H9 (cell line): ENCODE measurements around the gene CCIN. TPM values are rescaled to one million over a fixed set of nuclear protein-coding genes. Genes with fewer than 3 reads are reported as not detected.

Source experiments
- DNase-seq: peaks from one replicate; pipeline ENCODE4 v3.0.0-alpha.2; 2017
- H2AFZ ChIP-seq: one replicate; pipeline ENCODE4 v1.6.1; 2013; ENCODE audit warnings: mild to moderate bottlenecking, low read length, control low read depth, moderate library complexity
- H2AK5ac ChIP-seq: 2 replicates; pipeline ENCODE4 v1.6.1; 2013; ENCODE audit warnings: low read length, control low read depth, mixed read lengths; ENCODE audit not compliant: insufficient read length
- H2BK120ac ChIP-seq: one replicate; pipeline ENCODE4 v1.6.1; 2013; ENCODE audit warnings: low read depth, mild to moderate bottlenecking, low read length, control low read depth, inconsistent platforms; ENCODE audit not compliant: poor library complexity, severe bottlenecking
- H2BK12ac ChIP-seq: 2 replicates; pipeline ENCODE4 v1.6.1; 2013; ENCODE audit warnings: low read length, control low read depth, mixed read lengths, low read depth; ENCODE audit not compliant: insufficient read length
- H2BK15ac ChIP-seq: 2 replicates; pipeline ENCODE4 v1.6.1; 2013; ENCODE audit warnings: low read depth, low read length, control low read depth
- H2BK20ac ChIP-seq: one replicate; pipeline ENCODE4 v1.6.1; 2013; ENCODE audit warnings: low read depth, mild to moderate bottlenecking, low read length, control low read depth, inconsistent platforms; ENCODE audit not compliant: poor library complexity, severe bottlenecking
- H2BK5ac ChIP-seq: 2 replicates; pipeline ENCODE4 v1.6.1; 2013; ENCODE audit warnings: low read length, control low read depth, mixed read lengths; ENCODE audit not compliant: insufficient read length
- H3K14ac ChIP-seq: 2 replicates; pipeline ENCODE4 v1.6.1; 2013; ENCODE audit warnings: low read length, control low read depth; ENCODE audit not compliant: insufficient read depth
- H3K18ac ChIP-seq: 2 replicates; pipeline ENCODE4 v1.6.1; 2013; ENCODE audit warnings: low read depth, mild to moderate bottlenecking, mixed read lengths, low read length, control low read depth; ENCODE audit not compliant: insufficient read length
- H3K23ac ChIP-seq: 2 replicates; pipeline ENCODE4 v1.6.1; 2013; ENCODE audit warnings: low read length, control low read depth, mixed read lengths, low read depth; ENCODE audit not compliant: insufficient read length
- H3K23me2 ChIP-seq: 2 replicates; pipeline ENCODE4 v1.6.1; 2013; ENCODE audit warnings: low read depth, mild to moderate bottlenecking, mixed read lengths, low read length, control low read depth; ENCODE audit not compliant: insufficient read length, poor library complexity, severe bottlenecking
- H3K27ac ChIP-seq: 2 replicates; pipeline ENCODE4 v1.5.1; 2013; ENCODE audit warnings: low read length, control low read depth, mixed read lengths, low read depth; ENCODE audit not compliant: insufficient read length
- H3K27me3 ChIP-seq: 2 replicates; pipeline ENCODE4 v1.6.1; 2013; ENCODE audit warnings: low read length, control low read depth, inconsistent platforms; ENCODE audit not compliant: insufficient read depth
- H3K4ac ChIP-seq: 2 replicates; pipeline ENCODE4 v1.6.1; 2013; ENCODE audit warnings: low read depth, mild to moderate bottlenecking, control low read depth, inconsistent platforms, low read length, moderate library complexity
- H3K4me1 ChIP-seq: 2 replicates; pipeline ENCODE4 v1.6.1; 2013; ENCODE audit warnings: low read length, control low read depth, inconsistent platforms; ENCODE audit not compliant: insufficient read depth
- H3K4me2 ChIP-seq: 2 replicates; pipeline ENCODE4 v1.6.1; 2013; ENCODE audit warnings: low read length, control low read depth, mixed read lengths; ENCODE audit not compliant: insufficient read length, insufficient read depth
- H3K56ac ChIP-seq: 2 replicates; pipeline ENCODE4 v1.6.1; 2013; ENCODE audit warnings: low read depth, mild to moderate bottlenecking, mixed read lengths, low read length, control low read depth; ENCODE audit not compliant: insufficient read length
- H3K79me1 ChIP-seq: 2 replicates; pipeline ENCODE4 v1.6.1; 2013; ENCODE audit warnings: low read depth, mild to moderate bottlenecking, moderate library complexity, low read length, control low read depth, inconsistent platforms; ENCODE audit not compliant: insufficient read depth, poor library complexity, severe bottlenecking
- H3K79me2 ChIP-seq: 2 replicates; pipeline ENCODE4 v1.6.1; 2013; ENCODE audit warnings: low read length, control low read depth, inconsistent platforms; ENCODE audit not compliant: insufficient read depth
- H3K9ac ChIP-seq: 2 replicates; pipeline ENCODE4 v1.6.1; 2013; ENCODE audit warnings: low read length, control low read depth, mixed read lengths; ENCODE audit not compliant: insufficient read length; ENCODE audit errors: extremely low read depth
- H3K9me3 ChIP-seq: one replicate; pipeline ENCODE4 v1.6.1; 2013; ENCODE audit warnings: low read depth, low read length, inconsistent platforms; ENCODE audit not compliant: control insufficient read depth
- H3T11ph ChIP-seq: one replicate; pipeline ENCODE4 v1.6.1; 2013; ENCODE audit warnings: mild to moderate bottlenecking, low read length, control low read depth, inconsistent platforms
- H4K20me1 ChIP-seq: one replicate; pipeline ENCODE4 v1.6.1; 2013; ENCODE audit not compliant: control insufficient read depth, insufficient read length, insufficient read depth
- H4K5ac ChIP-seq: 2 replicates; pipeline ENCODE4 v1.6.1; 2013; ENCODE audit warnings: low read depth, mild to moderate bottlenecking, mixed read lengths, low read length, control low read depth; ENCODE audit not compliant: insufficient read length
- H4K8ac ChIP-seq: replicated peaks from 2 replicates; pipeline ENCODE4 v1.6.1; 2013; ENCODE audit warnings: low read length, control low read depth, mixed read lengths, low read depth; ENCODE audit not compliant: insufficient read length
- H4K91ac ChIP-seq: 2 replicates; pipeline ENCODE4 v1.6.1; 2013; ENCODE audit warnings: low read depth, mild to moderate bottlenecking, moderate library complexity, mixed read lengths, low read length, control low read depth; ENCODE audit not compliant: insufficient read length
- H3K27ac Mint-ChIP-seq, 3 experiments: 2 replicates in 2 of 3; 3 replicates in 1 of 3; pipeline ENCODE4 v1.8.0; 2020 to 2021; ENCODE audit warnings: mixed read lengths in 3 of 3, mild to moderate bottlenecking in 1 of 3, moderate library complexity in 1 of 3
- H3K27me3 Mint-ChIP-seq: 2 replicates; pipeline ENCODE4 v1.8.0; 2021; ENCODE audit warnings: low read depth, mild to moderate bottlenecking, moderate library complexity, mixed read lengths
- H3K36me3 Mint-ChIP-seq, 3 experiments: 2 replicates in 2 of 3; 3 replicates in 1 of 3; pipeline ENCODE4 v1.8.0; 2020 to 2021; ENCODE audit warnings: low read depth in 3 of 3, mixed read lengths in 3 of 3; ENCODE audit not compliant: insufficient read depth in 1 of 3
- H3K4me1 Mint-ChIP-seq, 2 experiments: 2 replicates each; pipeline ENCODE4 v1.8.0; 2020; ENCODE audit warnings: mixed read lengths in 2 of 2
- H3K4me3 Mint-ChIP-seq, 2 experiments: 2 replicates in 1 of 2; 3 replicates in 1 of 2; pipeline ENCODE4 v1.8.0; 2020 to 2021; ENCODE audit warnings: mild to moderate bottlenecking in 2 of 2, mixed read lengths in 2 of 2, moderate library complexity in 1 of 2
- H3K9me3 Mint-ChIP-seq, 2 experiments: 2 replicates in 1 of 2; 3 replicates in 1 of 2; pipeline ENCODE4 v1.8.0; 2020; ENCODE audit warnings: mild to moderate bottlenecking in 2 of 2, mixed read lengths in 2 of 2, moderate library complexity in 1 of 2
- WGBS: extraction: QIAGEN DNeasy Blood & Tissue Kit; methylation state at CpG from one replicate; pipeline ENCODE4 v1.1.7; 2013; ENCODE audit warnings: missing lambda C conversion rate, low lambda C conversion rate, mixed read lengths; ENCODE audit not compliant: insufficient read length; ENCODE audit errors: extremely low coverage; 5-methylcytosine and 5-hydroxymethylcytosine counted together
- total RNA-seq: library from RNA; stranded (reverse); gene quantifications from 2 replicates; pipeline ENCODE4 v1.2.1, GENCODE V29; 2021
- TF ChIP-seq, protein P1 (sequence below): fragments of 200-600 bp; sonication (generic); conservative IDR thresholded peaks from 3 replicates; pipeline ENCODE4 v1.8.0; 2021; ENCODE audit warnings: antibody characterized with exemption, mild to moderate bottlenecking

The CCIN gene
- total RNA-seq, 1 experiment from 2014 or later: not detected

DNA sequence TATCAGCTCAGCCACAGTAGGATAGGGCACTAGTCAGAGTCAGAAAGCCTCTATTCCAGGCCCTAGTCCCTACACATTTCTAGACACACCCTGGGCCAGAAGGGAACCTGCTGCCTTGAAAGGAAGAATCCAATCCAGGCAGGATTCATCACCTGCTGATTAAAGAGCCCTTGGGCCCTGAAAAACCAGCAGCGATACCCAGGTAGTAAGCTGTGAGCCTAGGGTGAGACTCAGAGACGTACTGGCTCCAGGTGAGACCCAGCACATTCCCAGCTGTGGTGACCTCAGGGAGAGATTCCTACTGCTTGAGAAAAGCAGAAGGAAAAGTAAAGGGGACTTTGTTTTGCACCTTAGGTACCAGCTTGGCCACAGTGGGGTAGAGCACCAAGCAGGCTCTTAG, 4.7 kb downstream of the CCIN start:
- no peak for DNase-seq
- Histone ChIP-seq H3K27me3 (no peaks in the 10 kb centered on the region), H4K20me1 (no peaks in the 10 kb centered on the region), H2BK20ac (no peak overlapping the region), H2BK120ac (no peak overlapping the region), H2AFZ (no peak overlapping the region), H4K91ac (no peak overlapping the region), H3K14ac (no peak overlapping the region), H3K4me2 (no peak overlapping the region), H2AK5ac (no peak overlapping the region), H2BK12ac (no peak overlapping the region), H2BK15ac (no peak overlapping the region), H3K9me3 (no peaks in the 10 kb centered on the region), H3K79me2 (no peaks in the 10 kb centered on the region), H3K27ac (no peak overlapping the region), H4K5ac (no peak overlapping the region), H3K23me2 (no peaks in the 10 kb centered on the region), H3K4ac (no peak overlapping the region), H3K4me1 (no peaks in the 10 kb centered on the region), H3K18ac (no peak overlapping the region), H3K23ac (no peak overlapping the region), H2BK5ac (no peak overlapping the region), H4K8ac (no peak overlapping the region), H3K79me1 (no peaks in the 10 kb centered on the region), H3K56ac (no peak overlapping the region), H3T11ph (no peak overlapping the region), H3K9ac (no peak overlapping the region)
- H3K4me1 Mint-ChIP-seq: peaks cover 4 to 5% of the 10 kb centered on the region in 2 experiments; a peak in 3 of 4 replicates
- no peaks in the 10 kb centered on the region for H3K36me3 Mint-ChIP-seq
- TF ChIP-seq, protein P1, sequence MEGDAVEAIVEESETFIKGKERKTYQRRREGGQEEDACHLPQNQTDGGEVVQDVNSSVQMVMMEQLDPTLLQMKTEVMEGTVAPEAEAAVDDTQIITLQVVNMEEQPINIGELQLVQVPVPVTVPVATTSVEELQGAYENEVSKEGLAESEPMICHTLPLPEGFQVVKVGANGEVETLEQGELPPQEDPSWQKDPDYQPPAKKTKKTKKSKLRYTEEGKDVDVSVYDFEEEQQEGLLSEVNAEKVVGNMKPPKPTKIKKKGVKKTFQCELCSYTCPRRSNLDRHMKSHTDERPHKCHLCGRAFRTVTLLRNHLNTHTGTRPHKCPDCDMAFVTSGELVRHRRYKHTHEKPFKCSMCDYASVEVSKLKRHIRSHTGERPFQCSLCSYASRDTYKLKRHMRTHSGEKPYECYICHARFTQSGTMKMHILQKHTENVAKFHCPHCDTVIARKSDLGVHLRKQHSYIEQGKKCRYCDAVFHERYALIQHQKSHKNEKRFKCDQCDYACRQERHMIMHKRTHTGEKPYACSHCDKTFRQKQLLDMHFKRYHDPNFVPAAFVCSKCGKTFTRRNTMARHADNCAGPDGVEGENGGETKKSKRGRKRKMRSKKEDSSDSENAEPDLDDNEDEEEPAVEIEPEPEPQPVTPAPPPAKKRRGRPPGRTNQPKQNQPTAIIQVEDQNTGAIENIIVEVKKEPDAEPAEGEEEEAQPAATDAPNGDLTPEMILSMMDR: no peak
- H3K9me3 Mint-ChIP-seq: peaks cover 0 to 2% of the 10 kb centered on the region in 2 experiments; a peak in 2 of 5 replicates
- WGBS: no CpG with 5 or more reads among the region's 2 CpGs
- H3K27me3 Mint-ChIP-seq: peaks cover 19% of the 10 kb centered on the region
- no peak overlapping the region for H3K4me3 Mint-ChIP-seq
- no peak overlapping the region for H3K27ac Mint-ChIP-seq
